SK-N-MC (cell line): ENCODE results near the gene PFDN2.

ENCODE experiments used
- DNase-seq: peaks from one replicate; pipeline ENCODE4 v3.0.0-alpha.2; 2011; ENCODE audit warnings: low read depth, low spot score
- H3K27ac ChIP-seq: fragments of 200-600 bp; sonication (generic); 2 replicates; pipeline ENCODE4 v1.5.1; 2016; ENCODE audit warnings: mixed run types
- H3K36me3 ChIP-seq: fragments of 200-600 bp; sonication (generic); 2 replicates; pipeline ENCODE4 v1.6.1; 2017; ENCODE audit warnings: antibody characterized with exemption, low read length, mixed read lengths; ENCODE audit not compliant: insufficient read depth
- H3K4me3 ChIP-seq: fragments of 200-600 bp; sonication (generic); 2 replicates; pipeline ENCODE4 v1.5.1; 2016
- H3K9ac ChIP-seq: fragments of 200-600 bp; sonication (generic); 2 replicates; pipeline ENCODE4 v1.8.0; 2017; ENCODE audit warnings: mixed run types, mixed read lengths; ENCODE audit not compliant: insufficient read length
- H3K9me3 ChIP-seq: fragments of 200-600 bp; sonication (generic); 2 replicates; pipeline ENCODE4 v1.6.1; 2017; ENCODE audit warnings: low read depth, mild to moderate bottlenecking, antibody characterized with exemption, low read length, moderate library complexity, mixed read lengths
- EZH2 ChIP-seq: fragments of 200-600 bp; sonication (generic); IDR thresholded peaks from one replicate; pipeline ENCODE4 v1.6.1; 2017; ENCODE audit warnings: antibody characterized with exemption
- FOXP2 ChIP-seq: optimal IDR thresholded peaks from 2 replicates; pipeline ENCODE3; 2011; ENCODE audit warnings: mild to moderate bottlenecking, moderate library complexity; ENCODE audit not compliant: insufficient read depth; ENCODE audit errors: extremely low read length, control extremely low read depth
- POLR2AphosphoS5 ChIP-seq: IDR thresholded peaks from 2 replicates; pipeline ENCODE4 v1.6.1; 2012; ENCODE audit warnings: mild to moderate bottlenecking, low read depth, low read length, borderline replicate concordance

The PFDN2 gene

GRCh38 chr1:161131523-161132409, 13.9 kb upstream of the PFDN2 start:
- DNase-seq = no peak
- peak overlapping the region; percentile 98 for H3K27ac ChIP-seq
- peak overlapping the region; percentile 92 for H3K9ac ChIP-seq
- no peak for TF ChIP-seq FOXP2
- TF ChIP-seq EZH2 = no peak
- TF ChIP-seq POLR2AphosphoS5 = no peak
- no peaks in the 10 kb centered on the region for H3K9me3 ChIP-seq
- peaks cover 30% of the 10 kb centered on the region for H3K36me3 ChIP-seq
- peak overlapping the region; percentile 97 for H3K4me3 ChIP-seq

GRCh38 chr1:161130266-161130665, 12.4 kb upstream of the PFDN2 start:
- DNase-seq = no peak
- H3K9me3 ChIP-seq = no peaks in the 10 kb centered on the region
- no peak overlapping the region for H3K9ac ChIP-seq
- no peak for TF ChIP-seq EZH2
- no peak for TF ChIP-seq POLR2AphosphoS5
- no peak for TF ChIP-seq FOXP2
- no peak overlapping the region for H3K4me3 ChIP-seq
- peaks cover 41% of the 10 kb centered on the region for H3K36me3 ChIP-seq
- no peak overlapping the region for H3K27ac ChIP-seq

- Histone ChIP-seq H3K9ac (no peak overlapping the region), H3K27ac (no peak overlapping the region), H3K9me3 (no peaks in the 10 kb centered on the region), H3K36me3 (peaks cover 55% of the 10 kb centered on the region), H3K4me3 (no peak overlapping the region)
- no peak for DNase-seq
- no peak for TF ChIP-seq EZH2
- TF ChIP-seq FOXP2 = no peak
- no peak for TF ChIP-seq POLR2AphosphoS5
Measured at GRCh38 chr1:161128591-161129420, 11.0 kb upstream of the PFDN2 start.

- Histone ChIP-seq H3K27ac (no peak overlapping the region), H3K9ac (no peak overlapping the region), H3K36me3 (peaks cover 65% of the 10 kb centered on the region), H3K4me3 (no peak overlapping the region), H3K9me3 (no peaks in the 10 kb centered on the region)
- TF ChIP-seq FOXP2 = no peak
- no peak for TF ChIP-seq EZH2
- TF ChIP-seq POLR2AphosphoS5 = no peak
- no peak for DNase-seq
Measured at GRCh38 chr1:161127649-161128048, 9.8 kb upstream of the PFDN2 start.

GRCh38 chr1:161122967-161123366, 5.1 kb upstream of the PFDN2 start:
- TF ChIP-seq POLR2AphosphoS5 = no peak
- no peak for TF ChIP-seq EZH2
- TF ChIP-seq FOXP2 = no peak
- Histone ChIP-seq H3K36me3 (peaks cover 79% of the 10 kb centered on the region), H3K4me3 (no peak overlapping the region)

GRCh38 chr1:161121834-161122233, 4.0 kb upstream of the PFDN2 start:
- Histone ChIP-seq H3K9me3 (no peaks in the 10 kb centered on the region), H3K4me3 (no peak overlapping the region), H3K36me3 (peaks cover 67% of the 10 kb centered on the region), H3K9ac (no peak overlapping the region), H3K27ac (no peak overlapping the region)
- TF ChIP-seq FOXP2 (no peak), EZH2 (no peak)
- DNase-seq = no peak

More at GRCh38 chr1:161122967-161123366, 5.1 kb upstream of the PFDN2 start:
- Histone ChIP-seq H3K9me3 (no peaks in the 10 kb centered on the region), H3K9ac (no peak overlapping the region), H3K27ac (no peak overlapping the region)
- no peak for DNase-seq

GRCh38 chr1:161121042-161121650, 3.3 kb upstream of the PFDN2 start:
- DNase-seq = no peak
- Histone ChIP-seq H3K36me3 (peaks cover 63% of the 10 kb centered on the region), H3K4me3 (no peak overlapping the region), H3K9me3 (no peaks in the 10 kb centered on the region), H3K9ac (no peak overlapping the region), H3K27ac (no peak overlapping the region)
- TF ChIP-seq EZH2 (no peak), POLR2AphosphoS5 (no peak), FOXP2 (no peak)
